ENCODE data around the gene GREB1L.

Gene GREB1L

GRCh38 chr18:21456428-21457178 lies 214.6 kb downstream of the GREB1L start:
- H3K4me1 ChIP-seq (ENCODE audit: control insufficient read depth, insufficient read depth, low read length): peaks cover 31% of the 10 kb centered on the region
- no peak overlapping the region for H3K27ac ChIP-seq (ENCODE audit: low read length)
- H3K27me3 ChIP-seq (ENCODE audit: control insufficient read depth in 1 of 2, insufficient read depth in 2 of 2, low read length in 2 of 2): no peaks in the 10 kb centered on the region
- no peak overlapping the region for H3K4me3 ChIP-seq (ENCODE audit: low read length in 2 of 2)
- no peaks in the 10 kb centered on the region for H3K9me3 ChIP-seq (ENCODE audit: control insufficient read depth in 2 of 2, low read length in 2 of 2)
- no peak overlapping the region for H3K9ac ChIP-seq (ENCODE audit: low read length in 2 of 2)
- no peaks in the 10 kb centered on the region for H3K36me3 ChIP-seq (ENCODE audit: control insufficient read depth in 2 of 2, insufficient read depth in 2 of 2, low read length in 2 of 2)

GRCh38 chr18:21457179-21457535 lies 215.1 kb downstream of the GREB1L start:
- Histone ChIP-seq H3K4me3 (ENCODE audit: low read length in 2 of 2) (no peak overlapping the region), H3K4me1 (ENCODE audit: control insufficient read depth, insufficient read depth, low read length) (peaks cover 30% of the 10 kb centered on the region), H3K9me3 (ENCODE audit: control insufficient read depth in 2 of 2, low read length in 2 of 2) (no peaks in the 10 kb centered on the region), H3K27ac (ENCODE audit: low read length) (no peak overlapping the region), H3K36me3 (ENCODE audit: control insufficient read depth in 2 of 2, insufficient read depth in 2 of 2, low read length in 2 of 2) (no peaks in the 10 kb centered on the region), H3K9ac (ENCODE audit: low read length in 2 of 2) (no peak overlapping the region), H3K27me3 (ENCODE audit: control insufficient read depth in 1 of 2, insufficient read depth in 2 of 2, low read length in 2 of 2) (no peaks in the 10 kb centered on the region)

- Histone ChIP-seq H3K9me3 (ENCODE audit: control insufficient read depth in 2 of 2, low read length in 2 of 2) (no peaks in the 10 kb centered on the region), H3K36me3 (ENCODE audit: control insufficient read depth in 2 of 2, insufficient read depth in 2 of 2, low read length in 2 of 2) (no peaks in the 10 kb centered on the region), H3K27ac (ENCODE audit: low read length) (no peak overlapping the region), H3K27me3 (ENCODE audit: control insufficient read depth in 1 of 2, insufficient read depth in 2 of 2, low read length in 2 of 2) (no peaks in the 10 kb centered on the region), H3K4me3 (ENCODE audit: low read length in 2 of 2) (peak overlapping the region in 1 of 2 donors; percentile 10), H3K4me1 (ENCODE audit: control insufficient read depth, insufficient read depth, low read length) (peaks cover 21% of the 10 kb centered on the region), H3K9ac (ENCODE audit: low read length in 2 of 2) (peak overlapping the region in 1 of 2 donors; percentile 1)
These were observed 216.3 kb downstream of the GREB1L start for GRCh38 chr18:21458310-21458709.

GRCh38 chr18:21458788-21459187 lies 216.8 kb downstream of the GREB1L start:
- Histone ChIP-seq H3K9ac (ENCODE audit: low read length in 2 of 2) (peak overlapping the region in 1 of 2 donors; percentile 1), H3K27ac (ENCODE audit: low read length) (no peak overlapping the region), H3K27me3 (ENCODE audit: control insufficient read depth in 1 of 2, insufficient read depth in 2 of 2, low read length in 2 of 2) (no peaks in the 10 kb centered on the region), H3K4me1 (ENCODE audit: control insufficient read depth, insufficient read depth, low read length) (peaks cover 17% of the 10 kb centered on the region), H3K36me3 (ENCODE audit: control insufficient read depth in 2 of 2, insufficient read depth in 2 of 2, low read length in 2 of 2) (no peaks in the 10 kb centered on the region), H3K9me3 (ENCODE audit: control insufficient read depth in 2 of 2, low read length in 2 of 2) (no peaks in the 10 kb centered on the region), H3K4me3 (ENCODE audit: low read length in 2 of 2) (peak overlapping the region in 1 of 2 donors; percentile 8)

GRCh38 chr18:21459706-21460286 lies 217.8 kb downstream of the GREB1L start:
- Histone ChIP-seq H3K36me3 (ENCODE audit: control insufficient read depth in 2 of 2, insufficient read depth in 2 of 2, low read length in 2 of 2) (no peaks in the 10 kb centered on the region), H3K27me3 (ENCODE audit: control insufficient read depth in 1 of 2, insufficient read depth in 2 of 2, low read length in 2 of 2) (no peaks in the 10 kb centered on the region), H3K4me3 (ENCODE audit: low read length in 2 of 2) (no peak overlapping the region), H3K4me1 (ENCODE audit: control insufficient read depth, insufficient read depth, low read length) (peaks cover 16% of the 10 kb centered on the region), H3K9me3 (ENCODE audit: control insufficient read depth in 2 of 2, low read length in 2 of 2) (no peaks in the 10 kb centered on the region), H3K27ac (ENCODE audit: low read length) (no peak overlapping the region), H3K9ac (ENCODE audit: low read length in 2 of 2) (no peak overlapping the region)

- no peaks in the 10 kb centered on the region for H3K27me3 ChIP-seq (ENCODE audit: control insufficient read depth in 1 of 2, insufficient read depth in 2 of 2, low read length in 2 of 2)
- no peak overlapping the region for H3K9ac ChIP-seq (ENCODE audit: low read length in 2 of 2)
- no peak overlapping the region for H3K4me3 ChIP-seq (ENCODE audit: low read length in 2 of 2)
- no peaks in the 10 kb centered on the region for H3K9me3 ChIP-seq (ENCODE audit: control insufficient read depth in 2 of 2, low read length in 2 of 2)
- no peak overlapping the region for H3K27ac ChIP-seq (ENCODE audit: low read length)
- no peaks in the 10 kb centered on the region for H3K36me3 ChIP-seq (ENCODE audit: control insufficient read depth in 2 of 2, insufficient read depth in 2 of 2, low read length in 2 of 2)
- H3K4me1 ChIP-seq (ENCODE audit: control insufficient read depth, insufficient read depth, low read length): peaks cover 15% of the 10 kb centered on the region
These were observed 219.4 kb downstream of the GREB1L start for GRCh38 chr18:21461460-21461859.

- H3K36me3 ChIP-seq (ENCODE audit: control insufficient read depth in 2 of 2, insufficient read depth in 2 of 2, low read length in 2 of 2): no peaks in the 10 kb centered on the region
- H3K4me3 ChIP-seq (ENCODE audit: low read length in 2 of 2): no peak overlapping the region
- peaks cover 10% of the 10 kb centered on the region for H3K4me1 ChIP-seq (ENCODE audit: control insufficient read depth, insufficient read depth, low read length)
- no peak overlapping the region for H3K9ac ChIP-seq (ENCODE audit: low read length in 2 of 2)
- no peak overlapping the region for H3K27ac ChIP-seq (ENCODE audit: low read length)
- no peaks in the 10 kb centered on the region for H3K9me3 ChIP-seq (ENCODE audit: control insufficient read depth in 2 of 2, low read length in 2 of 2)
- H3K27me3 ChIP-seq (ENCODE audit: control insufficient read depth in 1 of 2, insufficient read depth in 2 of 2, low read length in 2 of 2): no peaks in the 10 kb centered on the region
These were observed 221.7 kb downstream of the GREB1L start for GRCh38 chr18:21463718-21464117.

- H3K9me3 ChIP-seq (ENCODE audit: control insufficient read depth in 2 of 2, low read length in 2 of 2): no peaks in the 10 kb centered on the region
- no peak overlapping the region for H3K4me3 ChIP-seq (ENCODE audit: low read length in 2 of 2)
- H3K9ac ChIP-seq (ENCODE audit: low read length in 2 of 2): no peak overlapping the region
- H3K36me3 ChIP-seq (ENCODE audit: control insufficient read depth in 2 of 2, insufficient read depth in 2 of 2, low read length in 2 of 2): no peaks in the 10 kb centered on the region
- no peaks in the 10 kb centered on the region for H3K4me1 ChIP-seq (ENCODE audit: control insufficient read depth, insufficient read depth, low read length)
- no peak overlapping the region for H3K27ac ChIP-seq (ENCODE audit: low read length)
- H3K27me3 ChIP-seq (ENCODE audit: control insufficient read depth in 1 of 2, insufficient read depth in 2 of 2, low read length in 2 of 2): no peaks in the 10 kb centered on the region
These were observed 226.6 kb downstream of the GREB1L start for GRCh38 chr18:21468514-21469164.

GRCh38 chr18:21472741-21473140 lies 230.7 kb downstream of the GREB1L start:
- no peak overlapping the region for H3K9ac ChIP-seq (ENCODE audit: low read length in 2 of 2)
- no peaks in the 10 kb centered on the region for H3K36me3 ChIP-seq (ENCODE audit: control insufficient read depth in 2 of 2, insufficient read depth in 2 of 2, low read length in 2 of 2)
- H3K27ac ChIP-seq (ENCODE audit: low read length): no peak overlapping the region
- H3K4me3 ChIP-seq (ENCODE audit: low read length in 2 of 2): no peak overlapping the region
- H3K9me3 ChIP-seq (ENCODE audit: control insufficient read depth in 2 of 2, low read length in 2 of 2): no peaks in the 10 kb centered on the region
- H3K27me3 ChIP-seq (ENCODE audit: control insufficient read depth in 1 of 2, insufficient read depth in 2 of 2, low read length in 2 of 2): no peaks in the 10 kb centered on the region
- H3K4me1 ChIP-seq (ENCODE audit: control insufficient read depth, insufficient read depth, low read length): no peaks in the 10 kb centered on the region

GRCh38 chr18:21474621-21475020 lies 232.6 kb downstream of the GREB1L start:
- no peak overlapping the region for H3K4me3 ChIP-seq (ENCODE audit: low read length in 2 of 2)
- no peaks in the 10 kb centered on the region for H3K27me3 ChIP-seq (ENCODE audit: control insufficient read depth in 1 of 2, insufficient read depth in 2 of 2, low read length in 2 of 2)
- no peak overlapping the region for H3K27ac ChIP-seq (ENCODE audit: low read length)
- no peaks in the 10 kb centered on the region for H3K9me3 ChIP-seq (ENCODE audit: control insufficient read depth in 2 of 2, low read length in 2 of 2)
- no peaks in the 10 kb centered on the region for H3K36me3 ChIP-seq (ENCODE audit: control insufficient read depth in 2 of 2, insufficient read depth in 2 of 2, low read length in 2 of 2)
- H3K9ac ChIP-seq (ENCODE audit: low read length in 2 of 2): no peak overlapping the region
- no peaks in the 10 kb centered on the region for H3K4me1 ChIP-seq (ENCODE audit: control insufficient read depth, insufficient read depth, low read length)

GRCh38 chr18:21479721-21480120 lies 237.7 kb downstream of the GREB1L start:
- no peaks in the 10 kb centered on the region for H3K9me3 ChIP-seq (ENCODE audit: control insufficient read depth in 2 of 2, low read length in 2 of 2)
- H3K4me1 ChIP-seq (ENCODE audit: control insufficient read depth, insufficient read depth, low read length): no peaks in the 10 kb centered on the region
- H3K36me3 ChIP-seq (ENCODE audit: control insufficient read depth in 2 of 2, insufficient read depth in 2 of 2, low read length in 2 of 2): no peaks in the 10 kb centered on the region
- H3K9ac ChIP-seq (ENCODE audit: low read length in 2 of 2): no peak overlapping the region
- H3K27ac ChIP-seq (ENCODE audit: low read length): no peak overlapping the region
- H3K27me3 ChIP-seq (ENCODE audit: control insufficient read depth in 1 of 2, insufficient read depth in 2 of 2, low read length in 2 of 2): no peaks in the 10 kb centered on the region
- H3K4me3 ChIP-seq (ENCODE audit: low read length in 2 of 2): no peak overlapping the region
